Neural progenitor cell (in vitro differentiated cells): ENCODE results near the gene MYBBP1A. TPM values are rescaled to one million over a fixed set of nuclear protein-coding genes. Genes with fewer than 3 reads are reported as not detected.

Experiments used
- DNase-seq: peaks from one replicate; pipeline ENCODE4 v3.0.0-alpha.2; 2016; ENCODE audit warnings: low spot score
- H2AFZ ChIP-seq: fragments of 200-600 bp; sonication (generic); replicated peaks from 2 replicates; pipeline ENCODE4 v1.6.1; 2016; ENCODE audit warnings: antibody characterized with exemption
- H3F3A ChIP-seq: fragments of 200-600 bp; sonication (generic); 2 replicates; pipeline ENCODE4 v1.6.1; 2016; ENCODE audit warnings: antibody characterized with exemption, low read depth
- H3K27ac ChIP-seq: fragments of 200-600 bp; sonication (generic); 2 replicates; pipeline ENCODE4 v1.5.1; 2016; ENCODE audit warnings: mild to moderate bottlenecking
- H3K27me3 ChIP-seq: fragments of 200-600 bp; sonication (generic); 2 replicates; pipeline ENCODE4 v1.6.1; 2016; ENCODE audit warnings: mild to moderate bottlenecking, moderate library complexity
- H3K36me3 ChIP-seq: fragments of 200-600 bp; sonication (generic); 2 replicates; pipeline ENCODE4 v1.5.1; 2016
- H3K4me1 ChIP-seq: fragments of 200-600 bp; sonication (generic); 2 replicates; pipeline ENCODE4 v1.6.1; 2016; ENCODE audit warnings: mixed run types
- H3K4me2 ChIP-seq: fragments of 200-600 bp; sonication (generic); 2 replicates; pipeline ENCODE4 v1.6.1; 2016
- H3K4me3 ChIP-seq: fragments of 200-600 bp; sonication (generic); 2 replicates; pipeline ENCODE4 v1.5.1; 2016
- H3K79me2 ChIP-seq: fragments of 200-600 bp; sonication (generic); 2 replicates; pipeline ENCODE4 v1.6.1; 2016; ENCODE audit warnings: low read depth
- H3K9ac ChIP-seq: fragments of 200-600 bp; sonication (generic); 2 replicates; pipeline ENCODE4 v1.6.1; 2016
- H3K9me3 ChIP-seq: fragments of 200-600 bp; sonication (generic); 2 replicates; pipeline ENCODE4 v1.5.1; 2016; ENCODE audit warnings: low read depth
- H4K20me1 ChIP-seq: fragments of 200-600 bp; sonication (generic); 2 replicates; pipeline ENCODE4 v1.6.1; 2016; ENCODE audit warnings: low read depth
- H3K27ac Mint-ChIP-seq: 3 replicates; pipeline ENCODE4 v1.8.0; 2021; ENCODE audit warnings: mixed read lengths
- H3K27me3 Mint-ChIP-seq: 2 replicates; pipeline ENCODE4 v1.8.0; 2022; ENCODE audit warnings: low read depth, mild to moderate bottlenecking, inconsistent platforms, moderate library complexity, mixed read lengths; ENCODE audit not compliant: insufficient read depth
- H3K36me3 Mint-ChIP-seq: 3 replicates; pipeline ENCODE4 v1.8.0; 2021; ENCODE audit warnings: mixed read lengths
- H3K4me1 Mint-ChIP-seq: 3 replicates; pipeline ENCODE4 v1.8.0; 2021; ENCODE audit warnings: mixed read lengths
- H3K4me3 Mint-ChIP-seq: 3 replicates; pipeline ENCODE4 v1.8.0; 2021; ENCODE audit warnings: mild to moderate bottlenecking, moderate library complexity, mixed read lengths
- H3K9me3 Mint-ChIP-seq: 3 replicates; pipeline ENCODE4 v1.8.0; 2020; ENCODE audit warnings: mixed read lengths
- CTCF ChIP-seq: fragments of 200-600 bp; sonication (generic); IDR thresholded peaks from 2 replicates; pipeline ENCODE4 v1.5.1; 2017; ENCODE audit warnings: antibody characterized with exemption, mild to moderate bottlenecking
- EZH2 ChIP-seq: fragments of 200-600 bp; sonication (generic); IDR thresholded peaks from 2 replicates; pipeline ENCODE4 v1.6.1; 2017; ENCODE audit warnings: antibody characterized with exemption, mild to moderate bottlenecking, moderate library complexity
- EZH2phosphoT487 ChIP-seq: fragments of 200-600 bp; sonication (generic); IDR thresholded peaks from 2 replicates; pipeline ENCODE4 v1.6.1; 2017; ENCODE audit warnings: antibody characterized with exemption
- total RNA-seq: library from RNA; depleted of rRNA; stranded (reverse); fragments of >200 nt; gene quantifications from 2 replicates; pipeline ENCODE4 v1.2.3, GENCODE V29; 2015; ENCODE audit warnings: low replicate concordance

Gene MYBBP1A
- total RNA-seq, 1 donor from 2014 or later = 17.4 TPM

- no peaks in the 10 kb centered on the region for H3K9me3 Mint-ChIP-seq
- no peaks in the 10 kb centered on the region for H3K79me2 ChIP-seq
- H3K9ac ChIP-seq = no peak overlapping the region
- TF ChIP-seq EZH2phosphoT487 (no peak), EZH2 (no peak), CTCF (no peak)
- peaks cover 3% of the 10 kb centered on the region for H3K36me3 Mint-ChIP-seq
- no peaks in the 10 kb centered on the region for H3K27me3 Mint-ChIP-seq
- H3K27ac ChIP-seq = no peak overlapping the region
- peaks cover 15% of the 10 kb centered on the region for H3K4me1 ChIP-seq
- no peak for DNase-seq
- H3K27ac Mint-ChIP-seq = no peak overlapping the region
- H3K4me2 ChIP-seq = no peak overlapping the region
- no peaks in the 10 kb centered on the region for H3K9me3 ChIP-seq
- H2AFZ ChIP-seq = no peak overlapping the region
- no peaks in the 10 kb centered on the region for H4K20me1 ChIP-seq
- no peaks in the 10 kb centered on the region for H3K36me3 ChIP-seq
- no peaks in the 10 kb centered on the region for H3K27me3 ChIP-seq
- H3K4me3 Mint-ChIP-seq = no peak overlapping the region
- H3K4me3 ChIP-seq = no peak overlapping the region
- no peaks in the 10 kb centered on the region for H3K4me1 Mint-ChIP-seq
- H3F3A ChIP-seq = peaks cover 3% of the 10 kb centered on the region
These were observed 14.9 kb downstream of the MYBBP1A start for GRCh38 chr17:4540224-4540651.

GRCh38 chr17:4539576-4540223 lies 15.5 kb downstream of the MYBBP1A start:
- Histone ChIP-seq H3K9me3 (no peaks in the 10 kb centered on the region), H3K27me3 (no peaks in the 10 kb centered on the region), H3K36me3 (no peaks in the 10 kb centered on the region), H2AFZ (no peak overlapping the region), H3K9ac (no peak overlapping the region), H3K27ac (no peak overlapping the region), H3K79me2 (no peaks in the 10 kb centered on the region), H3K4me2 (no peak overlapping the region), H3K4me3 (no peak overlapping the region), H3K4me1 (peaks cover 15% of the 10 kb centered on the region), H4K20me1 (no peaks in the 10 kb centered on the region), H3F3A (peaks cover 3% of the 10 kb centered on the region)
- Mint-ChIP-seq H3K36me3 (peaks cover 3% of the 10 kb centered on the region), H3K27me3 (no peaks in the 10 kb centered on the region), H3K9me3 (no peaks in the 10 kb centered on the region), H3K27ac (no peak overlapping the region), H3K4me1 (no peaks in the 10 kb centered on the region), H3K4me3 (no peak overlapping the region)
- DNase-seq = no peak
- TF ChIP-seq EZH2 = no peak
- no peak for TF ChIP-seq EZH2phosphoT487
- TF ChIP-seq CTCF = no peak

DNA sequence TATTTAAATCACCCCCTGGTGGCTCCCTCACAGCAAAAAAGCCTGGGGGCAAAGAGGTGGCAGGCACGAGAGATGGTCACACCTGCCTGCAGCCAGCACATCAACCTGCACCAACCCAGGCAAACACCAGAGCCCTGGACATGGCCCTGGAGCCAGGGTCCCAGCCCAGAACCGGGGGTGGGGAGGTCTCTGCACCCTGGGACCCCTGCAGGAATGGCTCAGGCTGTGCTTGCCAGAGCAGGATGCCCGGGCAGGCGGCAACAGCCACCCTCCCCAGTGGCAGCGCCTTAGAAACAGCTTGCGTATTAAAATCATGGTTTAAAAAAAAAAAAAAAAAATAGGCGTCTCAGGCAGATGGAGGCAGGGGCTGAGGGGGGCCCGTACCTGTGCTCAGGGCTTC lies 16.2 kb downstream of the MYBBP1A start:
- Histone ChIP-seq H3K79me2 (no peaks in the 10 kb centered on the region), H2AFZ (no peak overlapping the region), H3K4me1 (peaks cover 20% of the 10 kb centered on the region), H3K9ac (no peak overlapping the region), H4K20me1 (no peaks in the 10 kb centered on the region), H3K27me3 (no peaks in the 10 kb centered on the region), H3K4me3 (no peak overlapping the region), H3K36me3 (no peaks in the 10 kb centered on the region), H3K9me3 (no peaks in the 10 kb centered on the region), H3F3A (peaks cover 3% of the 10 kb centered on the region), H3K4me2 (no peak overlapping the region), H3K27ac (no peak overlapping the region)
- DNase-seq = no peak
- TF ChIP-seq EZH2 = no peak
- TF ChIP-seq EZH2phosphoT487 = no peak
- TF ChIP-seq CTCF = no peak
- H3K36me3 Mint-ChIP-seq = peaks cover 3% of the 10 kb centered on the region
- no peak overlapping the region for H3K4me3 Mint-ChIP-seq
- H3K4me1 Mint-ChIP-seq = no peaks in the 10 kb centered on the region
- H3K27ac Mint-ChIP-seq = no peak overlapping the region
- no peaks in the 10 kb centered on the region for H3K9me3 Mint-ChIP-seq
- H3K27me3 Mint-ChIP-seq = no peaks in the 10 kb centered on the region
